HepG2 (cell line): ENCODE measurements around the gene TAS2R39. TPM values are rescaled to one million over a fixed set of nuclear protein-coding genes. Genes with fewer than 3 reads are reported as not detected.

Experiments used
- ATAC-seq: fragments of 200-7000 bp; cut with Tn5 transposase; 3 replicates; pipeline ENCODE4 v1.9.1; 2020; ENCODE audit warnings: mild to moderate bottlenecking, moderate library complexity
- BruUV-seq: library from RNA; stranded (reverse); fragments of 400-500 nt; replicated peaks from 2 replicates; lab custom pipeline; 2021; lab: Mats Ljungman, UMichigan
- CTCF ChIA-PET: fragments of 300-600 bp; formaldehyde crosslinking; extraction: SDS; loops from one replicate; lab custom pipeline; 2021; ENCODE audit warnings: low total read pairs, inconsistent platforms, low intra/inter-chr PET ratio; lab: Yijun Ruan, JAX
- POLR2A ChIA-PET: fragments of 350-600 bp; sonication (Branson Sonifier 250); formaldehyde crosslinking; loops from one replicate; lab custom pipeline; 2020; ENCODE audit warnings: antibody characterized with exemption, inconsistent platforms; lab: Yijun Ruan, JAX
- DNase-seq: peaks from one replicate; pipeline ENCODE4 v3.0.0-alpha.2; 2015; ENCODE audit warnings: low spot score
- FAIRE-seq: peaks from 3 replicates; lab custom pipeline; 2011; peaks lifted over from hg19 to GRCh38; lab: Jason Lieb, UNC
- H2AFZ ChIP-seq: one replicate; pipeline ENCODE4 v1.6.1; 2011; ENCODE audit warnings: low read length, inconsistent platforms
- H3K27ac ChIP-seq: fragments of 300-600 bp; 3 replicates; pipeline ENCODE4 v1.8.0; 2011; ENCODE audit warnings: mixed run types, mild to moderate bottlenecking, mixed read lengths, low read length, inconsistent platforms; ENCODE audit not compliant: insufficient read depth; ENCODE audit errors: extremely low read length
- H3K27me3 ChIP-seq, 2 experiments: fragments of 200-600 bp in 1 of 2; 2 replicates in 1 of 2; 3 replicates in 1 of 2; pipeline versions ENCODE4 v1.6.0 to v1.8.0; 2011; ENCODE audit warnings: low read length in 2 of 2, mild to moderate bottlenecking in 2 of 2, moderate library complexity in 2 of 2, inconsistent platforms in 1 of 2; ENCODE audit not compliant: insufficient read depth in 2 of 2, control insufficient read depth in 1 of 2
- H3K36me3 ChIP-seq, 2 experiments: fragments of 200-600 bp in 1 of 2; replicated peaks in 1 of 2; 2 replicates in 1 of 2; 3 replicates in 1 of 2; pipeline versions ENCODE4 v1.5.1 to v1.8.0; 2011; ENCODE audit warnings: low read length in 2 of 2, inconsistent platforms in 1 of 2; ENCODE audit not compliant: insufficient read depth in 2 of 2, control insufficient read depth in 1 of 2
- H3K4me1 ChIP-seq: 2 replicates; pipeline ENCODE4 v1.5.1; 2012; ENCODE audit warnings: low read length, inconsistent platforms; ENCODE audit not compliant: insufficient read depth
- H3K4me2 ChIP-seq: 2 replicates; pipeline ENCODE4 v1.6.0; 2011; ENCODE audit warnings: low read depth, low read length, inconsistent platforms
- H3K4me3 ChIP-seq, 3 experiments: fragments of 200-600 bp in 1 of 3; sonication (generic), shearing (Covaris generic) in 1 of 3; replicated peaks in 1 of 3; 2 replicates each; pipeline ENCODE4 v1.5.1; 2011 to 2016; ENCODE audit warnings: low read length in 3 of 3, inconsistent platforms in 2 of 3, low read depth in 2 of 3, mild to moderate bottlenecking in 2 of 3, control low read depth in 1 of 3, mixed read lengths in 1 of 3; ENCODE audit not compliant: insufficient read depth in 1 of 3
- H3K79me2 ChIP-seq: one replicate; pipeline ENCODE4 v1.6.1; 2011; ENCODE audit warnings: low read length, inconsistent platforms; ENCODE audit not compliant: insufficient read depth
- H3K9ac ChIP-seq: 2 replicates; pipeline ENCODE4 v1.6.0; 2011; ENCODE audit warnings: mild to moderate bottlenecking, low read depth, low read length, inconsistent platforms; ENCODE audit not compliant: insufficient read depth
- H3K9me3 ChIP-seq: 2 replicates; pipeline ENCODE4 v1.5.1; 2012; ENCODE audit warnings: mild to moderate bottlenecking, low read length
- H4K20me1 ChIP-seq: 2 replicates; pipeline ENCODE4 v1.6.0; 2011; ENCODE audit warnings: inconsistent platforms, mild to moderate bottlenecking, low read length, moderate library complexity; ENCODE audit not compliant: insufficient read depth
- AFF4 ChIP-seq: sonication (generic); formaldehyde crosslinking; IDR thresholded peaks from 2 replicates; pipeline ENCODE4 v1.4.0; 2020; ENCODE audit warnings: missing genetic modification reagents
- HIVEP1 ChIP-seq: sonication (generic); formaldehyde crosslinking; IDR thresholded peaks from 2 replicates; pipeline ENCODE4 v1.4.0; 2020; ENCODE audit warnings: mild to moderate bottlenecking, missing genetic modification reagents
- JUN ChIP-seq: sonication (generic); formaldehyde crosslinking; IDR thresholded peaks from 2 replicates; pipeline ENCODE4 v1.4.0; 2020; ENCODE audit warnings: mild to moderate bottlenecking, missing genetic modification reagents
- KDM5B ChIP-seq: sonication (generic); formaldehyde crosslinking; IDR thresholded peaks from 2 replicates; pipeline ENCODE4 v1.4.0; 2020; ENCODE audit warnings: missing genetic modification reagents, mild to moderate bottlenecking, borderline replicate concordance
- LRRFIP1 ChIP-seq: sonication (generic); formaldehyde crosslinking; conservative IDR thresholded peaks from 2 replicates; pipeline ENCODE4 v1.4.0; 2020; ENCODE audit warnings: missing genetic modification reagents
- NCOA1 ChIP-seq: sonication (generic); formaldehyde crosslinking; IDR thresholded peaks from 2 replicates; pipeline ENCODE4 v1.9.0; 2021; ENCODE audit warnings: missing genetic modification reagents
- NR2C2 ChIP-seq: sonication (generic); formaldehyde crosslinking; IDR thresholded peaks from 2 replicates; pipeline ENCODE4 v1.4.0; 2020; ENCODE audit warnings: missing genetic modification reagents, mild to moderate bottlenecking, moderate library complexity, borderline replicate concordance
- XBP1 ChIP-seq: sonication (generic); formaldehyde crosslinking; IDR thresholded peaks from 2 replicates; pipeline ENCODE4 v1.5.0; 2020; ENCODE audit warnings: missing genetic modification reagents
- ZBTB3 ChIP-seq: sonication (generic); formaldehyde crosslinking; IDR thresholded peaks from 2 replicates; pipeline ENCODE4 v1.4.0; 2020; ENCODE audit warnings: low read depth, mild to moderate bottlenecking, moderate library complexity, missing genetic modification reagents, borderline replicate concordance
- ZFP36L2 ChIP-seq: sonication (generic); formaldehyde crosslinking; IDR thresholded peaks from 2 replicates; pipeline ENCODE4 v1.4.0; 2020; ENCODE audit warnings: missing genetic modification reagents
- ZNF382 ChIP-seq: sonication (generic); formaldehyde crosslinking; IDR thresholded peaks from 2 replicates; pipeline ENCODE4 v1.5.0; 2020; ENCODE audit warnings: missing genetic modification reagents, mild to moderate bottlenecking, borderline replicate concordance
- ZNF460 ChIP-seq: sonication (generic); formaldehyde crosslinking; IDR thresholded peaks from 2 replicates; pipeline ENCODE4 v1.5.1; 2020; ENCODE audit warnings: missing genetic modification reagents, mild to moderate bottlenecking, borderline replicate concordance
- ZNF558 ChIP-seq: sonication (generic); formaldehyde crosslinking; IDR thresholded peaks from 2 replicates; pipeline ENCODE4 v1.9.0; 2022; ENCODE audit warnings: mild to moderate bottlenecking, missing genetic modification reagents, borderline replicate concordance
- ZNF770 ChIP-seq: sonication (generic); formaldehyde crosslinking; IDR thresholded peaks from 2 replicates; pipeline ENCODE4 v1.5.0; 2020; ENCODE audit warnings: mild to moderate bottlenecking, missing genetic modification reagents
- WGBS: methylation state at CpG from one replicate; pipeline ENCODE4 v1.1.6; 2017; ENCODE audit warnings: low lambda C conversion rate; 5-methylcytosine and 5-hydroxymethylcytosine counted together
- in situ Hi-C: cut with HindIII; loops from 2 replicates; pipeline ENCODE4 v1.10.0; 2017; ENCODE audit warnings: low pct_unique_long_range_greater_than_20kb; ENCODE audit not compliant: extremely low pct_ligation_motif_present
- intact Hi-C: fragments of 100-400 bp; cut with micrococcal nuclease; formaldehyde crosslinking; loops from one replicate; pipeline ENCODE4 v1.10.0; 2022; ENCODE audit not compliant: unreplicated experiment
- polyA plus RNA-seq, 8 experiments: library from polyadenylated mRNA; depleted of rRNA in 3 of 8; stranded (reverse) in 7 of 8; unstranded in 1 of 8; fragments of >200 nt; fragmentation: Illumina TruSeq in 4 of 8; extraction: Trizol in 4 of 8; gene quantifications; 2 replicates each; pipeline versions ENCODE4 v1.2.1 to v1.2.3, GENCODE V29; 2011 to 2016; ENCODE audit warnings: low read depth in 4 of 8, missing spikeins in 1 of 8, mixed read lengths in 1 of 8; ENCODE audit not compliant: insufficient read depth in 1 of 8
- total RNA-seq, 5 experiments: library from RNA; depleted of rRNA; stranded (reverse); fragments of >200 nt; fragmentation: Illumina TruSeq; extraction: Trizol; gene quantifications; 2 replicates each; pipeline ENCODE4 v1.2.3, GENCODE V29; 2016; ENCODE audit warnings: low read depth in 1 of 5
- TF ChIP-seq, protein P1 (sequence below): sonication (generic); formaldehyde crosslinking; IDR thresholded peaks from 2 replicates; pipeline ENCODE4 v1.4.0; 2020; ENCODE audit warnings: missing genetic modification reagents
- TF ChIP-seq, protein P2 (sequence below): sonication (generic); formaldehyde crosslinking; IDR thresholded peaks from 2 replicates; pipeline ENCODE4 v1.5.0; 2020; ENCODE audit warnings: missing genetic modification reagents

Gene TAS2R39
- total and polyA plus RNA-seq, 2 of the 13 experiments (the other 11 are each of a cell fraction or from before 2014, with no cell fraction given) = not detected

DNA sequence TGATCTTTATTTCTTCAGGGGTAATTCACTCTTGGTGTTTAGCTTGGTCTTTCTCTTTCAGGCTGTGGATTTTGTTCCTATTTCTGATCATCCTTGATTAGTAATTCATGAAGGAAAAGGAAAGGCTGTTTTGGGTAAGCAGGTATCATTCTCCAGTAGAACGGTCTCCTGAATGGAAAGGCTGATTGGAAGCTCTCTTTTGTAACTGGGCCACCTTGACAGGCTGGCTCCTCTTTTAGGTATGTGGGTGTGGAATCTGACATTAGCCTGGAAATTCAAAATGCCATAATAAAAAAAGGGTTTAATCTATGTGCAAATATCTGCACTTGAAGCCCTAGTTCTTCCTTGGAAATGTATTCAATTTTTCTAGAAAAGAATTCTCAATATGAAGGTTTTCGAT, 18.9 kb downstream of the TAS2R39 start:
- Histone ChIP-seq H3K9me3 (no peaks in the 10 kb centered on the region), H3K4me1 (no peaks in the 10 kb centered on the region), H3K9ac (no peak overlapping the region), H3K36me3 (no peaks in the 10 kb centered on the region), H4K20me1 (no peaks in the 10 kb centered on the region), H3K4me3 (no peak overlapping the region), H2AFZ (no peak overlapping the region), H3K4me2 (no peak overlapping the region), H3K79me2 (no peaks in the 10 kb centered on the region), H3K27ac (no peak overlapping the region), H3K27me3 (no peaks in the 10 kb centered on the region)
- no TSS peak for BruUV-seq
- 0% methylated on average over 2 of the region's 2 CpGs for WGBS
- DNase-seq = no peak
- POLR2A ChIA-PET = no interaction called here
- CTCF ChIA-PET = no interaction called here
- intact Hi-C loops = no loop called here
- FAIRE-seq = no peak
- in situ Hi-C loops = no loop called here
- no peak for ATAC-seq
- TF ChIP-seq ZFP36L2 (CRISPR knock-in tag) (no peak), KDM5B (CRISPR knock-in tag) (no peak), NR2C2 (CRISPR knock-in tag) (no peak), ZNF382 (CRISPR knock-in tag) (no peak), JUN (CRISPR knock-in tag) (no peak), AFF4 (CRISPR knock-in tag) (no peak), XBP1 (CRISPR knock-in tag) (no peak), ZNF770 (CRISPR knock-in tag) (no peak), ZNF460 (CRISPR knock-in tag) (no peak), LRRFIP1 (CRISPR knock-in tag) (no peak), ZBTB3 (CRISPR knock-in tag) (no peak), NCOA1 (CRISPR knock-in tag) (no peak), ZNF558 (CRISPR knock-in tag) (no peak), HIVEP1 (CRISPR knock-in tag) (no peak)
- TF ChIP-seq, protein P1, sequence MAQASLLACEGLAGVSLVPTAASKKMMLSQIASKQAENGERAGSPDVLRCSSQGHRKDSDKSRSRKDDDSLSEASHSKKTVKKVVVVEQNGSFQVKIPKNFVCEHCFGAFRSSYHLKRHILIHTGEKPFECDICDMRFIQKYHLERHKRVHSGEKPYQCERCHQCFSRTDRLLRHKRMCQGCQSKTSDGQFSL (CRISPR knock-in tag) = no peak
- TF ChIP-seq, protein P2, sequence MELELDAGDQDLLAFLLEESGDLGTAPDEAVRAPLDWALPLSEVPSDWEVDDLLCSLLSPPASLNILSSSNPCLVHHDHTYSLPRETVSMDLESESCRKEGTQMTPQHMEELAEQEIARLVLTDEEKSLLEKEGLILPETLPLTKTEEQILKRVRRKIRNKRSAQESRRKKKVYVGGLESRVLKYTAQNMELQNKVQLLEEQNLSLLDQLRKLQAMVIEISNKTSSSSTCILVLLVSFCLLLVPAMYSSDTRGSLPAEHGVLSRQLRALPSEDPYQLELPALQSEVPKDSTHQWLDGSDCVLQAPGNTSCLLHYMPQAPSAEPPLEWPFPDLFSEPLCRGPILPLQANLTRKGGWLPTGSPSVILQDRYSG (CRISPR knock-in tag) = no peak
